Erythroblast (primary cell): ENCODE measurements around the gene TRABD2B.

Source experiments
- GATA1 ChIP-seq: IDR thresholded peaks from 2 replicates; pipeline ENCODE4 v1.6.1; 2011; ENCODE audit warnings: low read depth, mild to moderate bottlenecking, control low read depth, low read length, moderate library complexity
- POLR2A ChIP-seq: IDR thresholded peaks from 2 replicates; pipeline ENCODE4 v1.6.1; 2011; ENCODE audit warnings: mild to moderate bottlenecking, low read length

- TF ChIP-seq POLR2A, result no peak
- TF ChIP-seq GATA1, result no peak
These were observed 277.1 kb downstream of the TRABD2B start for GRCh38 chr1:47720111-47720510.
